Mesenchymal stem cell (in vitro differentiated cells and primary cell): ENCODE data around the gene DACH2. TPM values are rescaled to one million over a fixed set of nuclear protein-coding genes. Genes with fewer than 3 reads are reported as not detected.

ENCODE experiments used
- DNase-seq: peaks from one replicate; pipeline ENCODE4 v3.0.0-alpha.2; 2013
- H2AFZ ChIP-seq: one replicate; pipeline ENCODE4 v1.6.1; 2013; ENCODE audit warnings: low read depth, mild to moderate bottlenecking, control low read depth, inconsistent platforms, low read length, moderate library complexity
- H2AK5ac ChIP-seq: 2 replicates; pipeline ENCODE4 v1.6.1; 2013; ENCODE audit warnings: low read length, moderate library complexity, mild to moderate bottlenecking, inconsistent platforms; ENCODE audit not compliant: severe bottlenecking
- H2BK120ac ChIP-seq: one replicate; pipeline ENCODE4 v1.6.1; 2013; ENCODE audit warnings: low read depth, mild to moderate bottlenecking, inconsistent platforms, low read length, moderate library complexity
- H2BK12ac ChIP-seq, 2 experiments: one replicate each; pipeline ENCODE4 v1.6.1; 2013; ENCODE audit warnings: inconsistent platforms in 2 of 2, low read length in 2 of 2, mild to moderate bottlenecking in 2 of 2, moderate library complexity in 2 of 2, control low read depth in 1 of 2
- H2BK15ac ChIP-seq: one replicate; pipeline ENCODE4 v1.6.1; 2013; ENCODE audit warnings: mild to moderate bottlenecking, low read depth, inconsistent platforms; ENCODE audit not compliant: poor library complexity, severe bottlenecking
- H2BK5ac ChIP-seq: 2 replicates; pipeline ENCODE4 v1.6.1; 2013; ENCODE audit warnings: low read depth, mild to moderate bottlenecking, low read length, control low read depth, inconsistent platforms; ENCODE audit not compliant: poor library complexity, severe bottlenecking
- H3K14ac ChIP-seq, 2 experiments: one replicate each; pipeline ENCODE4 v1.6.1; 2013; ENCODE audit warnings: inconsistent platforms in 2 of 2, low read length in 2 of 2, control low read depth in 1 of 2, mild to moderate bottlenecking in 1 of 2, moderate library complexity in 1 of 2
- H3K18ac ChIP-seq, 2 experiments: one replicate each; pipeline ENCODE4 v1.6.1; 2013; ENCODE audit warnings: inconsistent platforms in 2 of 2, low read length in 2 of 2, control low read depth in 1 of 2, low read depth in 1 of 2, mild to moderate bottlenecking in 1 of 2
- H3K23ac ChIP-seq, 2 experiments: one replicate each; pipeline ENCODE4 v1.6.1; 2013; ENCODE audit warnings: inconsistent platforms in 2 of 2, low read length in 2 of 2, mild to moderate bottlenecking in 2 of 2, moderate library complexity in 2 of 2, control low read depth in 1 of 2
- H3K27ac ChIP-seq: 2 replicates; pipeline ENCODE4 v1.5.1; 2013; ENCODE audit warnings: mild to moderate bottlenecking, moderate library complexity, low read length, control low read depth, inconsistent platforms; ENCODE audit not compliant: poor library complexity, severe bottlenecking
- H3K27me3 ChIP-seq, 2 experiments: 2 replicates each; pipeline versions ENCODE4 v1.6.1 to v1.7.0; 2013; ENCODE audit warnings: low read length in 2 of 2, mild to moderate bottlenecking in 2 of 2, moderate library complexity in 2 of 2, control low read depth in 1 of 2, inconsistent platforms in 1 of 2; ENCODE audit not compliant: control insufficient read depth in 1 of 2, insufficient read depth in 1 of 2
- H3K36me3 ChIP-seq, 2 experiments: 2 replicates each; pipeline versions ENCODE4 v1.6.1 to v1.7.0; 2013; ENCODE audit warnings: low read length in 2 of 2, control low read depth in 1 of 2, inconsistent platforms in 1 of 2, low read depth in 1 of 2, mild to moderate bottlenecking in 1 of 2; ENCODE audit not compliant: insufficient read depth in 2 of 2, control insufficient read depth in 1 of 2
- H3K4ac ChIP-seq, 2 experiments: one replicate each; pipeline ENCODE4 v1.6.1; 2013; ENCODE audit warnings: inconsistent platforms in 2 of 2, low read length in 2 of 2, mild to moderate bottlenecking in 2 of 2, moderate library complexity in 2 of 2, control low read depth in 1 of 2, low read depth in 1 of 2
- H3K4me1 ChIP-seq: 2 replicates; pipeline ENCODE4 v1.6.1; 2013; ENCODE audit warnings: low read depth, low read length, control low read depth; ENCODE audit not compliant: control insufficient read depth, insufficient read depth
- H3K4me2 ChIP-seq: 2 replicates; pipeline ENCODE4 v1.6.1; 2013; ENCODE audit warnings: low read length, mild to moderate bottlenecking, inconsistent platforms; ENCODE audit not compliant: poor library complexity, severe bottlenecking
- H3K4me3 ChIP-seq, 2 experiments: 2 replicates each; pipeline versions ENCODE4 v1.5.1 to v1.7.0; 2013; ENCODE audit warnings: low read length in 2 of 2, mild to moderate bottlenecking in 2 of 2, control low read depth in 1 of 2, low read depth in 1 of 2; ENCODE audit not compliant: insufficient read depth in 1 of 2
- H3K79me1 ChIP-seq: replicated peaks from 2 replicates; pipeline ENCODE4 v1.6.1; 2013; ENCODE audit warnings: mild to moderate bottlenecking, control low read depth, low read length, inconsistent platforms; ENCODE audit not compliant: poor library complexity, severe bottlenecking
- H3K9ac ChIP-seq: 2 replicates; pipeline ENCODE4 v1.7.0; 2013; ENCODE audit warnings: mild to moderate bottlenecking, low read length, moderate library complexity
- H3K9me3 ChIP-seq: 2 replicates; pipeline ENCODE4 v1.7.0; 2013; ENCODE audit warnings: mild to moderate bottlenecking, low read length; ENCODE audit not compliant: control insufficient read depth
- H4K8ac ChIP-seq: one replicate; pipeline ENCODE4 v1.6.1; 2013; ENCODE audit warnings: inconsistent platforms, mild to moderate bottlenecking, low read length, moderate library complexity
- H4K91ac ChIP-seq: one replicate; pipeline ENCODE4 v1.6.1; 2013; ENCODE audit warnings: mild to moderate bottlenecking, low read length, inconsistent platforms
- WGBS: methylation state at CpG from one replicate; pipeline ENCODE4 v1.1.7; 2013; ENCODE audit warnings: mixed read lengths; 5-methylcytosine and 5-hydroxymethylcytosine counted together
- polyA plus RNA-seq, 2 experiments: library from polyadenylated mRNA; stranded (reverse); fragments of 200-250 nt; gene quantifications; one replicate each; pipeline ENCODE4 v1.2.3, GENCODE V29; 2013

The DACH2 gene
- not detected for polyA plus RNA-seq (2013, experiment 1 of 2)
- not detected for polyA plus RNA-seq (2013, experiment 2 of 2)

GRCh38 chrX:86148024-86148511 lies at the start of gene DACH2:
DACH2 (plus strand) TSS chrX:86148451.
- Histone ChIP-seq H2BK15ac (no peak within 1 kb of the TSS), H2BK5ac (no peak within 1 kb of the TSS), H2AFZ (peak within 1 kb of the TSS; percentile 18), H2BK12ac (no peak within 1 kb of the TSS), H3K4ac (no peak within 1 kb of the TSS), H3K27me3 (peaks cover 19 to 37% of the 10 kb centered on the region in 2 experiments), H4K91ac (no peak within 1 kb of the TSS), H3K23ac (no peak within 1 kb of the TSS), H3K27ac (no peak within 1 kb of the TSS), H3K18ac (no peak within 1 kb of the TSS), H3K14ac (no peak within 1 kb of the TSS), H3K9me3 (no peaks in the 10 kb centered on the region), H3K4me3 (peak within 1 kb of the TSS; percentile 55 to 77), H3K79me1 (no peaks in the 10 kb centered on the region), H3K4me2 (peak within 1 kb of the TSS; percentile 77), H3K4me1 (peaks cover 4% of the 10 kb centered on the region), H4K8ac (no peak within 1 kb of the TSS), H3K9ac (no peak within 1 kb of the TSS), H3K36me3 (no peaks in the 10 kb centered on the region), H2BK120ac (no peak within 1 kb of the TSS), H2AK5ac (no peak within 1 kb of the TSS)
- 2% methylated on average over 18 of the region's 34 CpGs for WGBS
- DNase-seq: peak; percentile 56

GRCh38 chrX:86102341-86102740 lies 45.9 kb upstream of the DACH2 start:
- Histone ChIP-seq H3K4me1 (no peaks in the 10 kb centered on the region), H3K18ac (no peak overlapping the region), H2BK120ac (no peak overlapping the region), H3K9me3 (no peaks in the 10 kb centered on the region), H2BK5ac (no peak overlapping the region), H3K27ac (no peak overlapping the region), H3K79me1 (no peaks in the 10 kb centered on the region), H3K23ac (no peak overlapping the region), H4K8ac (no peak overlapping the region), H2AK5ac (no peak overlapping the region), H3K14ac (no peak overlapping the region), H4K91ac (no peak overlapping the region), H2BK12ac (no peak overlapping the region), H2AFZ (no peak overlapping the region), H3K36me3 (no peaks in the 10 kb centered on the region), H3K9ac (no peak overlapping the region), H3K27me3 (peaks cover 0 to 6% of the 10 kb centered on the region in 2 experiments), H3K4ac (no peak overlapping the region), H3K4me3 (no peak overlapping the region), H3K4me2 (no peak overlapping the region), H2BK15ac (no peak overlapping the region)
- WGBS: 75% methylated on average over 2 of the region's 2 CpGs
- no peak for DNase-seq

- Histone ChIP-seq H3K9ac (no peak overlapping the region), H3K4ac (no peak overlapping the region), H3K4me3 (no peak overlapping the region), H2AFZ (no peak overlapping the region), H2BK12ac (no peak overlapping the region), H2BK120ac (no peak overlapping the region), H2AK5ac (no peak overlapping the region), H3K18ac (no peak overlapping the region), H3K4me1 (no peaks in the 10 kb centered on the region), H2BK5ac (no peak overlapping the region), H4K8ac (no peak overlapping the region), H3K27me3 (peaks cover 0 to 6% of the 10 kb centered on the region in 2 experiments), H3K23ac (no peak overlapping the region), H3K14ac (no peak overlapping the region), H3K36me3 (no peaks in the 10 kb centered on the region), H4K91ac (no peak overlapping the region), H2BK15ac (no peak overlapping the region), H3K79me1 (no peaks in the 10 kb centered on the region), H3K9me3 (no peaks in the 10 kb centered on the region), H3K4me2 (no peak overlapping the region), H3K27ac (no peak overlapping the region)
- DNase-seq: no peak
- WGBS: no CpG with 5 or more reads among the region's 1 CpG
These were observed 45.2 kb upstream of the DACH2 start for GRCh38 chrX:86103061-86103460.

- no CpG with 5 or more reads among the region's 1 CpG for WGBS
- Histone ChIP-seq H2BK5ac (no peak overlapping the region), H2BK120ac (no peak overlapping the region), H3K4ac (no peak overlapping the region), H3K27me3 (peaks cover 0 to 6% of the 10 kb centered on the region in 2 experiments), H3K9ac (no peak overlapping the region), H3K79me1 (no peaks in the 10 kb centered on the region), H4K91ac (no peak overlapping the region), H3K27ac (no peak overlapping the region), H3K18ac (no peak overlapping the region), H2AK5ac (no peak overlapping the region), H2AFZ (no peak overlapping the region), H3K9me3 (no peaks in the 10 kb centered on the region), H3K36me3 (no peaks in the 10 kb centered on the region), H3K14ac (no peak overlapping the region), H3K23ac (no peak overlapping the region), H2BK15ac (no peak overlapping the region), H3K4me2 (no peak overlapping the region), H3K4me1 (no peaks in the 10 kb centered on the region), H2BK12ac (no peak overlapping the region), H3K4me3 (no peak overlapping the region), H4K8ac (no peak overlapping the region)
- no peak for DNase-seq
These were observed 43.7 kb upstream of the DACH2 start for GRCh38 chrX:86104526-86104925.
